Measurements from ENCODE around the gene RAB28. TPM values are rescaled to one million over a fixed set of nuclear protein-coding genes. Genes with fewer than 3 reads are reported as not detected.
A peak's percentile ranks its signal among the peaks of the same experiment; 100 is the strongest.

RAB28 gene
- total RNA-seq: 10 to 100 TPM in 3 of 4 donors, 1 to 10 TPM in 1; 5.8 to 19.5 (median 14.2) TPM

- peak; percentile 77 for DNase-seq
- no peak for TF ChIP-seq CTCF (IDR thresholded peaks at IDR 0.05)
- TF ChIP-seq POLR2A (IDR thresholded peaks at IDR 0.05): peak in 2 of 4 donors; percentile 43 to 73
- intact Hi-C loops (cut with DNase I): no loop called here
- no peaks in the 10 kb centered on the region for H3K9me3 ChIP-seq
- peaks cover 9 to 34% (median 11%) of the 10 kb centered on the region in 3 donors for H3K4me1 ChIP-seq
- H3K4me3 ChIP-seq: peak within 1 kb of the TSS; percentile 87 to 99 (median 94)
- peak within 1 kb of the TSS; percentile 92 to 98 (median 94) for H3K27ac ChIP-seq
- H3K27me3 ChIP-seq: peaks cover 0 to 17% (median 0%) of the 10 kb centered on the region in 4 donors
- H3K36me3 ChIP-seq: peaks cover 0 to under 1% (median 0%) of the 10 kb centered on the region in 3 donors
- 0% methylated on average over 1 of the region's 59 CpGs; no CpG with 5 or more reads in 1 of the 2 donors for WGBS, 2 donors
Observed at GRCh38 chr4:13484122-13484748, at the start of gene RAB28. RAB28 (minus strand) TSS chr4:13484340.

- 40 to 41% methylated on average over 8 of the region's 8 CpGs for WGBS, 2 donors
- intact Hi-C loops (cut with DNase I): no loop called here
Observed at GRCh38 chr4:13531625-13531998, 47.5 kb upstream of the RAB28 start.

GRCh38 chr4:13530823-13531624 is 46.9 kb upstream of the RAB28 start:
- no peak for TF ChIP-seq CTCF (IDR thresholded peaks at IDR 0.05)
- no peak for TF ChIP-seq POLR2A (IDR thresholded peaks at IDR 0.05)
- intact Hi-C loops (cut with DNase I): no loop called here
- no peak for DNase-seq
- no peak overlapping the region for H3K4me3 ChIP-seq
- no peaks in the 10 kb centered on the region for H3K36me3 ChIP-seq
- no peaks in the 10 kb centered on the region for H3K9me3 ChIP-seq
- WGBS, 2 donors: 21 to 23% methylated on average over 18 to 25 of the region's 35 CpGs
- peaks cover 10 to 100% (median 69%) of the 10 kb centered on the region in 4 donors for H3K27me3 ChIP-seq
- no peak overlapping the region for H3K27ac ChIP-seq
- peaks cover 0 to 38% (median 0%) of the 10 kb centered on the region in 3 donors for H3K4me1 ChIP-seq

More at GRCh38 chr4:13531625-13531998, 47.5 kb upstream of the RAB28 start:
- Histone ChIP-seq H3K4me3 (no peak overlapping the region), H3K4me1 (peaks cover 0 to 39% (median 0%) of the 10 kb centered on the region in 3 donors), H3K36me3 (no peaks in the 10 kb centered on the region), H3K9me3 (no peaks in the 10 kb centered on the region), H3K27me3 (peaks cover 10 to 100% (median 70%) of the 10 kb centered on the region in 4 donors), H3K27ac (no peak overlapping the region)
- no peak for DNase-seq
- no peak for TF ChIP-seq POLR2A (IDR thresholded peaks at IDR 0.05)
- TF ChIP-seq CTCF (IDR thresholded peaks at IDR 0.05): no peak

GRCh38 chr4:13529128-13529919 is 45.2 kb upstream of the RAB28 start:
- 18 to 41% methylated on average over 19 to 25 of the region's 37 CpGs for WGBS, 2 donors
- TF ChIP-seq POLR2A (IDR thresholded peaks at IDR 0.05) (no peak), CTCF (IDR thresholded peaks at IDR 0.05) (no peak)
- H3K4me3 ChIP-seq: no peak overlapping the region
- no peaks in the 10 kb centered on the region for H3K36me3 ChIP-seq
- intact Hi-C loops (cut with DNase I): no loop called here
- peaks cover 17 to 100% (median 66%) of the 10 kb centered on the region in 4 donors for H3K27me3 ChIP-seq
- no peak overlapping the region for H3K27ac ChIP-seq
- H3K9me3 ChIP-seq: peaks cover 0 to 9% (median 7%) of the 10 kb centered on the region in 3 donors
- no peak for DNase-seq
- H3K4me1 ChIP-seq: peaks cover 0 to 32% (median 0%) of the 10 kb centered on the region in 3 donors
